ENCODE measurements around the gene MRPL55. TPM values are rescaled to one million over a fixed set of nuclear protein-coding genes. Genes with fewer than 3 reads are reported as not detected.
A peak's percentile ranks its signal among the peaks of the same experiment; 100 is the strongest.

The MRPL55 gene
- total RNA-seq, 1 experiment from 2014 or later, result 85.4 TPM

DNA sequence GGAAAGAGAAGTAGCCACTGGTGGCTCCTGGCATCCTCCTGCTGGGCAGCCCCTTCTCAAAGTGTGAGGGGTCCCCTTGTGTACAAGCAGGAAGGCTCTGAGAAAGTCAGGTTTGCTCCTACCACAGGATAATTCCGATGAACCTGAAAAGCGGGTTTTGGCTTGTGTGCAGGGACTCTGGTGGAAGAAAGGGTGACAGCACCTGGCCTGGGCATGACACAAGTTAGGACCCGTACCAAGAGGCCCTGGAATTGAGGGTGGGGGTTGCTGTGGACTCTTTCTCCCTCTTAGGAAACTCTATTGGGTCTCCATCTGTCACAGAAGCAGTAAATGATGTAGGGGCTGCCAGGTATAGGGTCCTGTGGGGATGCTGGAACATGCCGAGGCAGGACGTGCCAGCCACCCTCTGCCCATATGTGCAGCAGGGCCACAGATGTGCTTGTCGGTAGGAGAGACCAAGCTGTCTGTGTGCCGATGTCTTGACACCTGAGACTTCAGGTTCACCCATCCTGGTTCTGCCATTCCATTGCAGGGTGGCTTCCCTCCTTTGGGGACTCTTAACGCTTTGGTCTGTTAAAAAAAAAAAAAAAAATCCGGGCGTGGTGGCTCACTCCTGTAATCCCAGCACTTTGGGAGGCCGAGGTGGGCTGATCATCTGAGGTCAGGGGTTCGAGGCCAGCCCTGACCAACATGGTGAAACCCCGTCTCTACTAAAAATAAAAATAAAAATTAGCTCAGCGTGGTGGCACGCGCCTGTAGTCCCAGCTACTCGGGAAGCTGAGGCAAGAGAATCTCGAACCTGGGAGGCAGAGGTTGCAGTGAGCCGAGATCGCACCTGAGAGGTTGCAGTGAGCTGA lies 15.8 kb downstream of the MRPL55 start:
- CTCF ChIA-PET, result interaction anchor here (0.7 to 7.4 kb wide), 5 partner anchors 16 to 331 kb away, joined by 3 to 72 read pairs (median 9); partner anchors contain the start of gene MRPL55
- H3K4me3 Mint-ChIP-seq (ENCODE audit: unreplicated experiment), result no peak overlapping the region
- H3K4me1 Mint-ChIP-seq (ENCODE audit: insufficient read depth, unreplicated experiment), result peaks cover 60% of the 10 kb centered on the region
- H3K27me3 Mint-ChIP-seq (ENCODE audit: insufficient read depth, unreplicated experiment), result no peaks in the 10 kb centered on the region
- TF ChIP-seq, protein P1, sequence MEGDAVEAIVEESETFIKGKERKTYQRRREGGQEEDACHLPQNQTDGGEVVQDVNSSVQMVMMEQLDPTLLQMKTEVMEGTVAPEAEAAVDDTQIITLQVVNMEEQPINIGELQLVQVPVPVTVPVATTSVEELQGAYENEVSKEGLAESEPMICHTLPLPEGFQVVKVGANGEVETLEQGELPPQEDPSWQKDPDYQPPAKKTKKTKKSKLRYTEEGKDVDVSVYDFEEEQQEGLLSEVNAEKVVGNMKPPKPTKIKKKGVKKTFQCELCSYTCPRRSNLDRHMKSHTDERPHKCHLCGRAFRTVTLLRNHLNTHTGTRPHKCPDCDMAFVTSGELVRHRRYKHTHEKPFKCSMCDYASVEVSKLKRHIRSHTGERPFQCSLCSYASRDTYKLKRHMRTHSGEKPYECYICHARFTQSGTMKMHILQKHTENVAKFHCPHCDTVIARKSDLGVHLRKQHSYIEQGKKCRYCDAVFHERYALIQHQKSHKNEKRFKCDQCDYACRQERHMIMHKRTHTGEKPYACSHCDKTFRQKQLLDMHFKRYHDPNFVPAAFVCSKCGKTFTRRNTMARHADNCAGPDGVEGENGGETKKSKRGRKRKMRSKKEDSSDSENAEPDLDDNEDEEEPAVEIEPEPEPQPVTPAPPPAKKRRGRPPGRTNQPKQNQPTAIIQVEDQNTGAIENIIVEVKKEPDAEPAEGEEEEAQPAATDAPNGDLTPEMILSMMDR (IDR thresholded peaks at IDR 0.05; ENCODE audit: unreplicated experiment), result no peak
- POLR2A ChIA-PET, result interaction anchor here (0.7 to 7.9 kb wide), 6 partner anchors 6 to 89 kb away, joined by 3 to 56 read pairs (median 4); partner anchors contain the start of gene ARF1
- DNase-seq (ENCODE audit: unreplicated experiment), result no peak
- H3K9me3 Mint-ChIP-seq (ENCODE audit: unreplicated experiment), result peaks cover 18% of the 10 kb centered on the region
- H3K36me3 Mint-ChIP-seq (ENCODE audit: insufficient read depth, unreplicated experiment), result peaks cover 92% of the 10 kb centered on the region
- intact Hi-C loops (cut with micrococcal nuclease), result no loop called here
- BruUV-seq (replicated peaks), result no TSS peak
- no peak overlapping the region for H3K27ac Mint-ChIP-seq (ENCODE audit: low read depth, unreplicated experiment)

DNA sequence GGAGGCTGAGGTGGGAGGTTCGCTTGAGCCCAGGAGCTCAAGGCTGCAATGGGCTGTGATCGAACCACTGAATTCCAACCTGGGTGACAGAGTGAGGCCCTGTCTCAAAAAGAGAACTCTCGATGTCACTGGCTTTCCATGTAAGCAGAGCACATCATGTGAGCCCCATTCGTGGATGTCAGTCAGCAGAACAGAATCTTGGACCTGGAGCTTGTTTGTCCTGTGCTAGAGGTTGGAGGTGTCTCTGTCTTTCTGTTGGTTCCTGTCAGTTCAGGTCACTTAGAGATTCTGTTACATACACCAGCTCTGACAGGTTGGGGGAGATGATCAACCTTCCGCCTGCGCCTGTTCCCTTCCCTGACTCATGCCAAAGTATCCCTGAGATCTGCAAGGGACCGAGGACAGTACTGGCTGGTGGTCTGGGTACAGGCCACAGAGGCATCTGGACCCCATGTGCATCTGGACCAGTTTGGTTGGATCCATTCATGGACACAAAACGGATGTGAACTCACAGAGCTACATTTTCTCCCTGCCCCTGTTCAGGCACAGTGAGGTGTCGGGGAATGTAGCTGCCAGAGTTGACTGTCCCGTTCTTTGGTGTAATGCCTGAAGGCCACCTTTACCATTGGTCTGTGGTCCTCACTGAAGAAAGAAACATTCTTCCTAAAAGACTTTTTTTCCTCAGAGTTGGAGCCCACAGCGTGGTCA lies 16.6 kb downstream of the MRPL55 start:
- TF ChIP-seq, protein P1 (IDR thresholded peaks at IDR 0.05; ENCODE audit: unreplicated experiment), result no peak
- peaks cover 92% of the 10 kb centered on the region for H3K36me3 Mint-ChIP-seq (ENCODE audit: insufficient read depth, unreplicated experiment)
- H3K27ac Mint-ChIP-seq (ENCODE audit: low read depth, unreplicated experiment), result peak overlapping the region; percentile 41
- no peak overlapping the region for H3K4me3 Mint-ChIP-seq (ENCODE audit: unreplicated experiment)
- no TSS peak for BruUV-seq (replicated peaks)
- no peaks in the 10 kb centered on the region for H3K27me3 Mint-ChIP-seq (ENCODE audit: insufficient read depth, unreplicated experiment)
- ChIA-PET POLR2A (interaction anchor here (0.6 to 7.9 kb wide), 7 partner anchors 7 to 138 kb away, joined by 3 to 56 read pairs (median 4); partner anchors contain the start of genes ARF1 and MRPL55), CTCF (interaction anchor here (0.6 to 7.4 kb wide), 6 partner anchors 17 to 1429 kb away, joined by 3 to 72 read pairs (median 6); partner anchors contain the start of gene MRPL55)
- intact Hi-C loops (cut with micrococcal nuclease), result no loop called here
- no peak for DNase-seq (ENCODE audit: unreplicated experiment)
- peaks cover 18% of the 10 kb centered on the region for H3K9me3 Mint-ChIP-seq (ENCODE audit: unreplicated experiment)
- H3K4me1 Mint-ChIP-seq (ENCODE audit: insufficient read depth, unreplicated experiment), result peaks cover 68% of the 10 kb centered on the region

DNA sequence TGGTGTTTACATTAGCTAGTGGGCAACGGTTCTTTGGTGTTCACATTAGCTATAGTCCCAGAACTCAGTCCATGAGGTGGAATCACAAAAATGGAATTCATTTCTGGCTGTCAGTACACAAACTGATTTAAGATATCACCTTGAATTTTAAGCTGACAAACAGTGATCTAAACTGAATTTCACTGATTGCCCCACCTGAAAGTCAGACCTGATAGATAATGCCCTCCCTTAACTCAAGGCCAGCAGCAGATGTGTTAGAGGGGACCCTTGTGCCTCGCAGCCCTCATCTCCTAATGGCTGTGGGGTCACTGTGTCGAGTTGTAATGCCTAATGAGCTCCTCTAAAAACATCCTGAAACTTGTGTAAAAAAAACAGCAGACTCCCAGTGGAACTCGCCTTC lies 18.0 kb downstream of the MRPL55 start:
- no peak overlapping the region for H3K27ac Mint-ChIP-seq (ENCODE audit: low read depth, unreplicated experiment)
- peaks cover 18% of the 10 kb centered on the region for H3K9me3 Mint-ChIP-seq (ENCODE audit: unreplicated experiment)
- no TSS peak for BruUV-seq (replicated peaks)
- peaks cover 82% of the 10 kb centered on the region for H3K36me3 Mint-ChIP-seq (ENCODE audit: insufficient read depth, unreplicated experiment)
- no peaks in the 10 kb centered on the region for H3K27me3 Mint-ChIP-seq (ENCODE audit: insufficient read depth, unreplicated experiment)
- intact Hi-C loops (cut with micrococcal nuclease), result no loop called here
- DNase-seq (ENCODE audit: unreplicated experiment), result no peak
- POLR2A ChIA-PET, result interaction anchor here (0.8 to 7.9 kb wide), 9 partner anchors 8 to 92 kb away, joined by 3 to 56 read pairs (median 7); partner anchors contain the start of genes ARF1, IBA57 and MRPL55
- H3K4me3 Mint-ChIP-seq (ENCODE audit: unreplicated experiment), result no peak overlapping the region
- H3K4me1 Mint-ChIP-seq (ENCODE audit: insufficient read depth, unreplicated experiment), result peaks cover 73% of the 10 kb centered on the region
- CTCF ChIA-PET, result interaction anchor here (0.6 to 7.4 kb wide), 13 partner anchors 14 to 1466 kb away, joined by 3 to 72 read pairs (median 5); partner anchors contain the start of gene MRPL55
- TF ChIP-seq, protein P1 (IDR thresholded peaks at IDR 0.05; ENCODE audit: unreplicated experiment), result no peak

All from MCF 10A (cell line).